Glutamatergic neuron (in vitro differentiated cells): ENCODE data around the gene MARCKSL1. TPM values are rescaled to one million over a fixed set of nuclear protein-coding genes. Genes with fewer than 3 reads are reported as not detected.
"Not testable (repeated sequence)": the region's sequence is repeated elsewhere in the genome, so short reads cannot be mapped to it uniquely, and the experiment has no call there.

Experiments
- DNase-seq: peaks from one replicate; pipeline ENCODE4 v3.0.0; 2022
- H3K27ac Mint-ChIP-seq: one replicate; pipeline ENCODE4 v1.8.0; 2020; ENCODE audit warnings: mild to moderate bottlenecking, mixed read lengths, inconsistent platforms; ENCODE audit not compliant: unreplicated experiment
- H3K27me3 Mint-ChIP-seq: one replicate; pipeline ENCODE4 v1.8.0; 2020; ENCODE audit warnings: mild to moderate bottlenecking, moderate library complexity, mixed read lengths, inconsistent platforms; ENCODE audit not compliant: unreplicated experiment
- H3K36me3 Mint-ChIP-seq: one replicate; pipeline ENCODE4 v1.8.0; 2020; ENCODE audit warnings: mild to moderate bottlenecking, mixed read lengths, inconsistent platforms; ENCODE audit not compliant: unreplicated experiment
- H3K4me1 Mint-ChIP-seq: one replicate; pipeline ENCODE4 v1.8.0; 2020; ENCODE audit warnings: mild to moderate bottlenecking, low read depth, mixed read lengths, inconsistent platforms; ENCODE audit not compliant: unreplicated experiment
- H3K4me3 Mint-ChIP-seq: one replicate; pipeline ENCODE4 v1.8.0; 2020; ENCODE audit warnings: mild to moderate bottlenecking, mixed read lengths, inconsistent platforms; ENCODE audit not compliant: unreplicated experiment
- H3K9me3 Mint-ChIP-seq: one replicate; pipeline ENCODE4 v1.8.0; 2020; ENCODE audit warnings: mild to moderate bottlenecking, moderate library complexity, mixed read lengths, inconsistent platforms; ENCODE audit not compliant: unreplicated experiment
- CTCF ChIP-seq: fragments of 200-600 bp; sonication (generic); IDR thresholded peaks from one replicate; pipeline ENCODE4 v1.5.0; 2021; ENCODE audit not compliant: partially characterized antibody, unreplicated experiment
- total RNA-seq: library from RNA; stranded (reverse); fragmentation: NEBNext Ultra II Directional; extraction: Animal tissue kit (Norgen Biotek cat#: 25700); gene quantifications from one replicate; pipeline ENCODE4 v1.2.1, GENCODE V29; 2021; ENCODE audit not compliant: unreplicated experiment

The MARCKSL1 gene
- total RNA-seq, 1 donor from 2014 or later = 912 TPM

GRCh38 chr1:32305310-32305709 lies 30.7 kb downstream of the MARCKSL1 start:
- Mint-ChIP-seq H3K9me3 (no peaks in the 10 kb centered on the region), H3K4me3 (no peak overlapping the region), H3K4me1 (no peaks in the 10 kb centered on the region), H3K27me3 (no peaks in the 10 kb centered on the region), H3K27ac (no peak overlapping the region), H3K36me3 (peaks cover 9% of the 10 kb centered on the region)
- no peak for DNase-seq
- TF ChIP-seq CTCF = no peak

GRCh38 chr1:32303997-32304622 lies 31.9 kb downstream of the MARCKSL1 start:
- Mint-ChIP-seq H3K36me3 (peaks cover 9% of the 10 kb centered on the region), H3K4me1 (no peaks in the 10 kb centered on the region), H3K4me3 (no peak overlapping the region), H3K27ac (no peak overlapping the region), H3K27me3 (no peaks in the 10 kb centered on the region), H3K9me3 (no peaks in the 10 kb centered on the region)
- TF ChIP-seq CTCF = no peak
- no peak for DNase-seq

GRCh38 chr1:32303358-32303757 lies 32.7 kb downstream of the MARCKSL1 start:
- H3K36me3 Mint-ChIP-seq = peaks cover 9% of the 10 kb centered on the region
- H3K27me3 Mint-ChIP-seq = no peaks in the 10 kb centered on the region
- H3K27ac Mint-ChIP-seq = no peak overlapping the region
- H3K4me3 Mint-ChIP-seq = no peak overlapping the region
- H3K4me1 Mint-ChIP-seq = no peaks in the 10 kb centered on the region
- no peaks in the 10 kb centered on the region for H3K9me3 Mint-ChIP-seq
- no peak for DNase-seq
- TF ChIP-seq CTCF = no peak

DNA sequence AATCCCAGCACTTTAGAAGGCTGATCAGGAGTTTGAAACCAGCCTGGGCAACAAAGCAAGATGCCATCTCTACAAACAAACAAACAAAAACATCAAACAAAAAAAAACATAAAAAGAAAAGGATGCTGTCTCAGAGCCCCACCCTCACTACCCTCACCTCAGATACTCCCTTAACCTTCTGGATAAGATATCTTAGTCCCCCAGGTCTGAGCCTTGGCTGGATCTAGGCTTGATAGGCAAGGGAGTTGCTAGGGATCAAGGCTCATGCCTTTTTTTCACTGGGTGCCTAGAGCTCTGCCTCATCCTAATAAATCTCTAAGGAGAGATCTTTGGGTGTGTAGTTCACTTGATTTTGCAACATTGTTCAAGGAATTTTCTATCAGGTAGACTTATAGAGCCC lies 36.7 kb downstream of the MARCKSL1 start:
- H3K27ac Mint-ChIP-seq = no peak overlapping the region
- H3K36me3 Mint-ChIP-seq = peaks cover 4% of the 10 kb centered on the region
- DNase-seq = no peak
- H3K27me3 Mint-ChIP-seq = peaks cover 2% of the 10 kb centered on the region
- H3K4me3 Mint-ChIP-seq = no peak overlapping the region
- TF ChIP-seq CTCF = no peak
- no peaks in the 10 kb centered on the region for H3K4me1 Mint-ChIP-seq
- peaks cover 2% of the 10 kb centered on the region for H3K9me3 Mint-ChIP-seq

DNA sequence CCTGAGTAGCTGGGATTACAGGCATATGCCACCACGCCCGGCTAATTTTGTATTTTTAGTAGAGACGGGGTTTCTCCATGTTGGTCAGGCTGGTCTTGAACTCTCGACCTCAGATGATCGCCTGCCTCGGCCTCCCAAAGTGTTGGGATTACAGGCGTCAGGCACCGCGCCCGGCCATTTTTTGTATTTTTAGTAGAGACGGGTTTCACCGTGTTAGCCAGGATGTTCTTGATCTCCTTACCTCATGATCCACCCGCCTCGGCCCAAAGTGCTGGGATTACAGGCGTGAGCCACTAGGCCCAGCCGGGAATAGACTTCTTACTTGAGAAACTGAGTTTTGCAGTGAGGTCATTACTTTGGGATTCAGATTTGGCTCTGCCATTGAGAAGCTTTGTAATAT lies 37.8 kb downstream of the MARCKSL1 start:
- H3K27ac Mint-ChIP-seq, H3K4me1 Mint-ChIP-seq, H3K36me3 Mint-ChIP-seq, DNase-seq, H3K27me3 Mint-ChIP-seq, H3K9me3 Mint-ChIP-seq, H3K4me3 Mint-ChIP-seq: not testable (repeated sequence)
